OCI-LY7 (cell line): ENCODE measurements around the gene MAP6. TPM values are rescaled to one million over a fixed set of nuclear protein-coding genes. Genes with fewer than 3 reads are reported as not detected.

Source experiments
- BruUV-seq: library from RNA; stranded (reverse); fragments of 400-500 nt; replicated peaks from 2 replicates; lab custom pipeline; 2021; lab: Mats Ljungman, UMichigan
- CTCF ChIA-PET: fragments of 300-600 bp; sonication (Branson Sonifier 250); formaldehyde crosslinking; loops from one replicate; lab custom pipeline; 2022; ENCODE audit warnings: antibody characterized with exemption; ENCODE audit not compliant: unreplicated experiment; lab: Charles Lee
- POLR2A ChIA-PET: fragments of 300-600 bp; sonication (Branson Sonifier 250); formaldehyde crosslinking; loops from one replicate; lab custom pipeline; 2022; ENCODE audit warnings: antibody characterized with exemption; lab: Charles Lee
- DNase-seq: peaks from one replicate; pipeline ENCODE4 v3.0.0-alpha.2; 2015; ENCODE audit warnings: low spot score
- H2AFZ ChIP-seq: fragments of 200-600 bp; sonication (generic), shearing (Covaris generic); 2 replicates; pipeline ENCODE4 v1.6.1; 2014; ENCODE audit warnings: mild to moderate bottlenecking, antibody characterized with exemption, low read length, moderate library complexity
- H3K27ac ChIP-seq: fragments of 200-600 bp; sonication (generic); 2 replicates; pipeline ENCODE4 v1.5.1; 2014; ENCODE audit warnings: mixed run types, low read depth, mild to moderate bottlenecking, moderate library complexity, low read length, inconsistent platforms; ENCODE audit not compliant: poor library complexity, severe bottlenecking
- H3K36me3 ChIP-seq: fragments of 200-600 bp; sonication (generic); 2 replicates; pipeline ENCODE4 v1.6.1; 2014; ENCODE audit warnings: mild to moderate bottlenecking, antibody characterized with exemption, low read length, moderate library complexity, mixed read lengths; ENCODE audit not compliant: insufficient read depth
- H3K4me1 ChIP-seq: fragments of 200-600 bp; sonication (generic); 2 replicates; pipeline ENCODE4 v1.5.1; 2014; ENCODE audit warnings: mild to moderate bottlenecking, low read length; ENCODE audit not compliant: insufficient read depth, poor library complexity, severe bottlenecking
- H3K4me2 ChIP-seq: fragments of 200-600 bp; sonication (generic); 2 replicates; pipeline ENCODE4 v1.6.1; 2014; ENCODE audit warnings: mild to moderate bottlenecking, low read length
- H3K4me3 ChIP-seq: fragments of 200-600 bp; sonication (generic); 2 replicates; pipeline ENCODE4 v1.5.1; 2014; ENCODE audit warnings: mild to moderate bottlenecking, low read depth, low read length; ENCODE audit not compliant: poor library complexity, severe bottlenecking
- H3K79me2 ChIP-seq: fragments of 200-600 bp; sonication (generic); 2 replicates; pipeline ENCODE4 v1.6.1; 2016; ENCODE audit warnings: low read depth, mild to moderate bottlenecking, low read length, moderate library complexity, mixed read lengths; ENCODE audit not compliant: insufficient read depth
- H3K9me2 ChIP-seq: fragments of 200-600 bp; sonication (generic); 2 replicates; pipeline ENCODE4 v1.6.1; 2016; ENCODE audit warnings: mild to moderate bottlenecking, low read length, mixed read lengths; ENCODE audit not compliant: insufficient read depth
- H3K9me3 ChIP-seq: fragments of 200-600 bp; sonication (generic); 2 replicates; pipeline ENCODE4 v1.6.1; 2014; ENCODE audit warnings: mild to moderate bottlenecking, mixed run types, low read length, mixed read lengths
- H4K20me1 ChIP-seq: fragments of 200-600 bp; sonication (generic); 2 replicates; pipeline ENCODE4 v1.6.1; 2014; ENCODE audit warnings: mild to moderate bottlenecking, antibody characterized with exemption, low read length, moderate library complexity, mixed read lengths; ENCODE audit not compliant: insufficient read depth
- CTCF ChIP-seq: fragments of 200-600 bp; sonication (generic); conservative IDR thresholded peaks from 2 replicates; pipeline ENCODE4 v1.5.1; 2014; ENCODE audit warnings: mild to moderate bottlenecking, antibody characterized with exemption, low read length, moderate library complexity, mixed read lengths
- EZH2phosphoT487 ChIP-seq: fragments of 200-600 bp; sonication (generic); IDR thresholded peaks from 2 replicates; pipeline ENCODE4 v1.6.1; 2018; ENCODE audit warnings: low read depth, borderline replicate concordance, mild to moderate bottlenecking, mixed run types, antibody characterized with exemption, low read length, moderate library complexity, mixed read lengths
- intact Hi-C: fragments of 100-400 bp; cut with micrococcal nuclease; formaldehyde crosslinking; loops from one replicate; pipeline ENCODE4 v1.10.0; 2022; ENCODE audit not compliant: unreplicated experiment
- total RNA-seq, 2 experiments: library from RNA; depleted of rRNA in 1 of 2; stranded (reverse); fragments of >200 nt in 1 of 2; shearing (Covaris generic) in 1 of 2; gene quantifications; 2 replicates each; pipeline ENCODE4 v1.2.3, GENCODE V29; 2014 to 2022

The MAP6 gene
- total RNA-seq, 2 experiments from 2014 or later = not detected

- no peaks in the 10 kb centered on the region for H3K79me2 ChIP-seq
- H3K9me2 ChIP-seq = no peaks in the 10 kb centered on the region
- H3K36me3 ChIP-seq = no peaks in the 10 kb centered on the region
- H3K4me1 ChIP-seq = no peaks in the 10 kb centered on the region
- no peak overlapping the region for H3K4me3 ChIP-seq
- no peaks in the 10 kb centered on the region for H3K9me3 ChIP-seq
- H4K20me1 ChIP-seq = no peaks in the 10 kb centered on the region
- no peak overlapping the region for H3K27ac ChIP-seq
- BruUV-seq = no TSS peak
- TF ChIP-seq CTCF = no peak
- no peak for TF ChIP-seq EZH2phosphoT487
- POLR2A ChIA-PET = no interaction called here
- H3K4me2 ChIP-seq = no peak overlapping the region
- no peak for DNase-seq
- CTCF ChIA-PET = no interaction called here
- no peak overlapping the region for H2AFZ ChIP-seq
- intact Hi-C loops = no loop called here
These were observed 89.9 kb downstream of the MAP6 start for GRCh38 chr11:75578977-75579376.

GRCh38 chr11:75577207-75577606 lies 91.6 kb downstream of the MAP6 start:
- Histone ChIP-seq H3K4me2 (no peak overlapping the region), H3K4me3 (no peak overlapping the region), H3K9me3 (no peaks in the 10 kb centered on the region), H3K9me2 (no peaks in the 10 kb centered on the region), H4K20me1 (no peaks in the 10 kb centered on the region), H2AFZ (no peak overlapping the region), H3K27ac (no peak overlapping the region), H3K4me1 (no peaks in the 10 kb centered on the region), H3K79me2 (no peaks in the 10 kb centered on the region), H3K36me3 (no peaks in the 10 kb centered on the region)
- no TSS peak for BruUV-seq
- intact Hi-C loops = no loop called here
- POLR2A ChIA-PET = no interaction called here
- TF ChIP-seq EZH2phosphoT487 (no peak), CTCF (peak; percentile 48)
- CTCF ChIA-PET = interaction anchor here (0.6 kb wide), 1 partner anchor 163 kb away, joined by 3 read pairs; no protein-coding TSS in a partner anchor
- peak; percentile 21 for DNase-seq

GRCh38 chr11:75576499-75576918 lies 92.3 kb downstream of the MAP6 start:
- Histone ChIP-seq H3K9me3 (no peaks in the 10 kb centered on the region), H3K79me2 (no peaks in the 10 kb centered on the region), H3K27ac (no peak overlapping the region), H3K4me2 (no peak overlapping the region), H2AFZ (no peak overlapping the region), H4K20me1 (no peaks in the 10 kb centered on the region), H3K4me3 (no peak overlapping the region), H3K4me1 (no peaks in the 10 kb centered on the region), H3K36me3 (no peaks in the 10 kb centered on the region), H3K9me2 (no peaks in the 10 kb centered on the region)
- CTCF ChIA-PET = interaction anchor here (0.6 kb wide), 1 partner anchor 162 kb away, joined by 3 read pairs; no protein-coding TSS in a partner anchor
- peak; percentile 34 for DNase-seq
- TF ChIP-seq CTCF (no peak), EZH2phosphoT487 (no peak)
- intact Hi-C loops = no loop called here
- BruUV-seq = no TSS peak
- POLR2A ChIA-PET = no interaction called here
